SU-DHL-6 (cell line): ENCODE results near the gene SCTR.

Experiments
- EZH2phosphoT487 ChIP-seq: fragments of 200-600 bp; sonication (generic), shearing (Covaris generic); conservative IDR thresholded peaks from 2 replicates; pipeline ENCODE4 v1.6.1; 2018; ENCODE audit warnings: mild to moderate bottlenecking, antibody characterized with exemption, low read length, moderate library complexity, mixed read lengths
- TF ChIP-seq, protein P1 (sequence below): fragments of 200-600 bp; sonication (generic); IDR thresholded peaks from one replicate; pipeline ENCODE4 v1.5.1; 2017; ENCODE audit warnings: antibody characterized with exemption, mild to moderate bottlenecking, low read length, moderate library complexity; ENCODE audit not compliant: insufficient read depth, poor library complexity, severe bottlenecking

DNA sequence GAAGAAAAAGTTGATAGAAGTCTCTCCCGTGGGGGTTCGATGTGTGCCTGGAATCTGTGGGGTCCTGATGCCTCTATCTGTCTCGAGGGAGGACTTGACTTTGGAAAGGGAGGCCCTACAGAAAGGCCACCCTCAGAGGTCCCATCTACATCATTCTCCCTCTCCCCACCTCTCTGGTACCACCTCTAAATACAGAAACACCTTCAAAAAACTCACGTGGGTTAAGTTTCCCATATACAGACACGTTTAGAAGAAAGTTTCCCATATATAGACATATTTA lies 97.9 kb downstream of the SCTR start:
- TF ChIP-seq, protein P1, sequence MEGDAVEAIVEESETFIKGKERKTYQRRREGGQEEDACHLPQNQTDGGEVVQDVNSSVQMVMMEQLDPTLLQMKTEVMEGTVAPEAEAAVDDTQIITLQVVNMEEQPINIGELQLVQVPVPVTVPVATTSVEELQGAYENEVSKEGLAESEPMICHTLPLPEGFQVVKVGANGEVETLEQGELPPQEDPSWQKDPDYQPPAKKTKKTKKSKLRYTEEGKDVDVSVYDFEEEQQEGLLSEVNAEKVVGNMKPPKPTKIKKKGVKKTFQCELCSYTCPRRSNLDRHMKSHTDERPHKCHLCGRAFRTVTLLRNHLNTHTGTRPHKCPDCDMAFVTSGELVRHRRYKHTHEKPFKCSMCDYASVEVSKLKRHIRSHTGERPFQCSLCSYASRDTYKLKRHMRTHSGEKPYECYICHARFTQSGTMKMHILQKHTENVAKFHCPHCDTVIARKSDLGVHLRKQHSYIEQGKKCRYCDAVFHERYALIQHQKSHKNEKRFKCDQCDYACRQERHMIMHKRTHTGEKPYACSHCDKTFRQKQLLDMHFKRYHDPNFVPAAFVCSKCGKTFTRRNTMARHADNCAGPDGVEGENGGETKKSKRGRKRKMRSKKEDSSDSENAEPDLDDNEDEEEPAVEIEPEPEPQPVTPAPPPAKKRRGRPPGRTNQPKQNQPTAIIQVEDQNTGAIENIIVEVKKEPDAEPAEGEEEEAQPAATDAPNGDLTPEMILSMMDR, result no peak
- no peak for TF ChIP-seq EZH2phosphoT487
